IPS DF 6.9 (cell line): Measurements from ENCODE around the gene ZNF540.
"Not testable (repeated sequence)": the region's sequence is repeated elsewhere in the genome, so short reads cannot be mapped to it uniquely, and the experiment has no call there.

Source experiments
- DNase-seq: peaks from one replicate; pipeline ENCODE4 v3.0.0-alpha.2; 2013; ENCODE audit warnings: low read depth, low spot score
- H3K27ac ChIP-seq: one replicate; pipeline ENCODE4 v1.5.1; 2013; ENCODE audit warnings: low read length, control low read depth
- H3K27me3 ChIP-seq: 2 replicates; pipeline ENCODE4 v1.6.1; 2013; ENCODE audit warnings: mild to moderate bottlenecking, low read length; ENCODE audit not compliant: control insufficient read depth, insufficient read depth
- H3K36me3 ChIP-seq: 2 replicates; pipeline ENCODE4 v1.6.1; 2013; ENCODE audit warnings: low read length; ENCODE audit not compliant: control insufficient read depth, insufficient read depth
- H3K4me1 ChIP-seq: 2 replicates; pipeline ENCODE4 v1.6.1; 2013; ENCODE audit warnings: low read length; ENCODE audit not compliant: control insufficient read depth, insufficient read depth
- H3K4me3 ChIP-seq: 2 replicates; pipeline ENCODE4 v1.5.1; 2013; ENCODE audit warnings: mild to moderate bottlenecking, low read length
- H3K9me3 ChIP-seq: 2 replicates; pipeline ENCODE4 v1.6.1; 2013; ENCODE audit warnings: low read length, inconsistent platforms; ENCODE audit not compliant: control insufficient read depth, insufficient read depth
- WGBS: extraction: QIAGEN DNeasy Blood & Tissue Kit; methylation state at CpG from one replicate; pipeline ENCODE4 v1.1.7; 2013; ENCODE audit warnings: mixed read lengths, missing lambda C conversion rate; ENCODE audit not compliant: insufficient read length, insufficient coverage; 5-methylcytosine and 5-hydroxymethylcytosine counted together

Gene ZNF540

DNA sequence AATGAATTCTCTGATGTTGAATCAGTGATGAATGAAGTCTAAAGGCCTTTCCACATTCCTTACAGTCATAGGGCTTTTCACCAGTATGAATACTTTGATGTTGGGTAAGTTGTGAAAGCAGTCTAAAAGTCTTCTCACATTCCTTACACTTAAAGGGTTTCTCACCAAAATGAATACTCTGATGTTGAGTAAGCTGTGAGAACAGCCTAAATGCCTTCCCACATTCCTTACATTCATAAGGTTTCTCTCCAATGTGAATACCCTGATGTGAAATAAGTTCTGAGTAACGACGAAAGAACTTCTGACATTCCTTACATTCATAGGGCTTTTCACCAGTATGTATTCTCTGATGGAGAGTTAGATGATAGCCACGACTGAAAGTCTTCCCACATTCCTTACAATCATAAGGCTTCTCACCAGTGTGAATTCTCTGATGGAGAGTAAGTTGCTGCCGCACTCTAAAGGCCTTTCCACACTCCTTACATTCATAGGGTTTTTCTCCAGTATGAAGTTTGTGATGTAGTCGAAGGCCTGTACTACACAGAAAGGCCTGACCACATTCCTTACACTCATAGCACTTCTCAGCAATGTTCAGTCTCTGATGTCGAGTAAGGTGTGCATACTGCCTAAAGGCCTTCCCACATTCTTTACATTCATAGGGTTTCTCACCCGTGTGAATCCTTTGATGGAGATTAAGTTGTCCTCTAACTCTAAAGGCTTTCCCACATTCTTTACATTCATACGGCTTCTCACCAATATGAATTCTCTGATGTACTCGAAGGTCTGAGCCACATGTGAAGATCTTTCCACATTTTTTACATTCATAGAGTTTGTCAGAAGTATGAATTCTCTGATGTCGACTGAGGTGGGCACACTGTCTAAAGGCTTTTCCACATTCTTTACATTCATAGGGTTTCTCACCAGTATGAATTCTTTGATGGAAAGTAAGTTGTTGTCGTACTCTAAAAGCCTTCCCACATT is 40.7 kb downstream of the ZNF540 start:
- no CpG with 5 or more reads among the region's 11 CpGs for WGBS
- H3K9me3 ChIP-seq: no peaks in the 10 kb centered on the region; the same call in 1 of the 2 replicates

DNA sequence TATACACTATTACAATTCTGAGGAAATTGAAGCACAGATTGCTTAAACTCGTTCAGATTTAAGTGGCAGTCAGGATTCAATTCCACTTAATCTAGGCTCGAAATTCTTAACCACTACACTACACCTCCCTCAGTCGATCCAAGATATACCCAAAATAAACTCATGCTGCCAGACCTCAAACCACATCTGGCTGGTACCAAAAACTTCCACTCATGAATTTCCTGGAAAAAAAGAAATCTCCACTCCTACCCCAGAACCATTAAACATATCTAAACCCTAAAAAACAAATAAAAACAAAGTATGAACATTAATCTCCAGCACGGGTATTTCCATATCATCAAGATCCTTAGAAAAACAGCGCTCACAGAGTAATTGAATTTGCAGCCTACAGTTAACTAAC is 59.4 kb downstream of the ZNF540 start:
- Histone ChIP-seq H3K27me3 (no peaks in the 10 kb centered on the region), H3K4me3 (no peak overlapping the region; the same call in 1 of the 2 replicates), H3K9me3 (no peaks in the 10 kb centered on the region), H3K36me3 (no peaks in the 10 kb centered on the region), H3K4me1 (no peaks in the 10 kb centered on the region), H3K27ac (no peak overlapping the region)
- no peak for DNase-seq
- WGBS: 100% methylated on average over 1 of the region's 5 CpGs

More for the DNA sequence above, 40.7 kb downstream of the ZNF540 start:
- H3K36me3 ChIP-seq: peaks cover 2% of the 10 kb centered on the region; the same call in 1 of the 2 replicates
- no peaks in the 10 kb centered on the region for H3K27me3 ChIP-seq
- no peak for DNase-seq
- no peak overlapping the region for H3K4me3 ChIP-seq
- H3K4me1 ChIP-seq: no peaks in the 10 kb centered on the region
- H3K27ac ChIP-seq: no peak overlapping the region

DNA sequence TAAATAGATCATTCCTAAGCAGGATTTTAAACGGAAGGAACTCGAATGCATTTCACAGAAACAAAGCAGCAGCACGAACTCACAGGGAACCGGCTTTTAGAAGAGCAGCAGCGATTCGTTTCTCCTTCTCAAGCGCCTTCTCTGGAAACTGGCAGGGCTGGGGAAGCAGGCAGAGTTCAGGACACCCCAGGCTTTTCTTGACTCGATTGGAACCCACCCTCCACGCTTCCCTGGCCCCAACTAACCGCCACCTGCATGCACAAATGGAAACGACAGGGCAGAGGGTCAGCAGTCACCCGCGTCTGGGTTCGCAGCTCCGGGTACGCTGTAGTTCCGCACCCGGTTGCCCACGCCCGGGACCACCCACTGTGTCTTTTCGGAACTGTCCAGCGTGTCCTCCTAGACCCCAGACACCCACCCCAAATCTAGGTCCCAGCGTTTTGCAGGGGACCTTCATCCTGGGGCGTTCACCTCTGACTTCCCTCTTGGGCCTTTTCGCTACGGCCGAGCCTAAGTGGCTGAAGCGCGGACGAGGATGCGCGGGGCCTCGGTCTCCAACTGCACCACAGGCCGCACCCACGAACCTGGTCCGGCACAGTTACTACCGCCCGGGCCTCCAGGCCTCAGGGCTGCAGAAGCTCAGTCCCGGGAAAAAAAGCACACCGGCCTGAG is 60.1 kb downstream of the ZNF540 start:
- DNase-seq: no peak
- WGBS: no CpG with 5 or more reads among the region's 40 CpGs
- H3K27ac ChIP-seq: no peak overlapping the region

DNA sequence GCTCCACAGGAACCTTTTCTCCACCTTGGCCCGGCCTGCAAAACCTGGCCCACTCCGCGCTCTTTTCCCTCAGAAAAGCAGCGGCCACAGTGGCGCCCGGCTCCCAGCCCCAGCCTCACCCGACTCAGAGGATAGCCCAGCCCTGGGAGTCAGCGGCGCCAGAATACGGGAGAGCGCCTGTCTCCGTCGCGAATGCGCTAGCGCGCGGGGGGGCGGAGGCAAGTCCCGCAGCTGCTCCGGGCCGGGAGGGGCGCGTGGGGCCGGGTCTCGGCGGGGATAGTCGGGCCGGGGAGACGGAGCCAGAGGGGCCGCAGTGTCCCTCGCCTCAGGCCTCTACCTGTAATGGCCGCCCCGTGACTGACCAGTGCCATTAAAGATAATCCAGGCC is 60.6 kb downstream of the ZNF540 start, which contains the start of gene ZFP30:
ZFP30 (minus strand) TSS at position 165 of the 388 bp plus-strand sequence. CDS start 7,643 bp downstream, outside the sequence.
- no peaks in the 10 kb centered on the region for H3K9me3 ChIP-seq
- WGBS: no CpG with 5 or more reads among the region's 34 CpGs
- no peaks in the 10 kb centered on the region for H3K36me3 ChIP-seq
- no peaks in the 10 kb centered on the region for H3K27me3 ChIP-seq
- H3K4me3 ChIP-seq: peak within 1 kb of the TSS; percentile 56; the same call in 1 of the 2 replicates
- no peak for DNase-seq
- H3K27ac ChIP-seq: no peak within 1 kb of the TSS
- H3K4me1 ChIP-seq: no peaks in the 10 kb centered on the region

More for the DNA sequence above, 60.1 kb downstream of the ZNF540 start:
- Histone ChIP-seq H3K27me3 (no peaks in the 10 kb centered on the region), H3K4me1 (no peaks in the 10 kb centered on the region), H3K9me3 (no peaks in the 10 kb centered on the region), H3K36me3 (no peaks in the 10 kb centered on the region), H3K4me3 (peak overlapping the region; percentile 56; the same call in 1 of the 2 replicates)

DNA sequence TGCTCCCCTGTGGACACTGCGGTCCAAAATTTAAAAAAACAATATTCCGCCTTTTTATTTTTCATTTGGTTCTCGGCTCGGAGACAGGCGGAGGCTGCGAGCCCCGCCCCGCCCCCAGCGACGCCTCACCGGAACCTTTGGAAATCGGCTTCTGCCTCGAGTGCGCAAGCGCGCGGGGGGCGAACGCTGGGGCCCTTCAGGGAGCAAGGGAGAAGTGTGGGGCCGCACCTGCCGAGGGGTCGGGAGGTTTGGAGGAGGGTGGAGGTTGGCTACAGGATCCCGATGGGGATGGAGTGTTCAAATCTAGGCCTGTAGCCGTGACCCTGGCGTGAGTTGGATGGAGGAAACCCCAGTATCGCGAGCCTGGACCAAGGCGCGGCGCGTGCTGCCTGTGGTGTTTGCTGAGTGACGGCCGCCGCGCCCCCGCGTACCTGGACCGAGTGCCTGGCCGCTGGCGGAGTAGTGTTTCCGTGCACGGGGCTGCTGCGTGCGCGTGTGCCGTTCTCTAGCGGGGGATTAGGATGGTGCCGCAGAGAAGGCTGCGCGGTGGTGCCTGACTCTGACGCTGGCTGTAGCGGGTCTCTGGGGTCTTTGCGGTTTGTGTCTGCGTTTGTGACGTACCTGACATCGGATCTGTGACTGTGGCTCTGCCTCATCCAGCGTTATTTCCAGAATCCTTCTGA is 61.2 kb downstream of the ZNF540 start:
- Histone ChIP-seq H3K27me3 (no peaks in the 10 kb centered on the region), H3K27ac (no peak overlapping the region)
- no CpG with 5 or more reads among the region's 57 CpGs for WGBS

DNA sequence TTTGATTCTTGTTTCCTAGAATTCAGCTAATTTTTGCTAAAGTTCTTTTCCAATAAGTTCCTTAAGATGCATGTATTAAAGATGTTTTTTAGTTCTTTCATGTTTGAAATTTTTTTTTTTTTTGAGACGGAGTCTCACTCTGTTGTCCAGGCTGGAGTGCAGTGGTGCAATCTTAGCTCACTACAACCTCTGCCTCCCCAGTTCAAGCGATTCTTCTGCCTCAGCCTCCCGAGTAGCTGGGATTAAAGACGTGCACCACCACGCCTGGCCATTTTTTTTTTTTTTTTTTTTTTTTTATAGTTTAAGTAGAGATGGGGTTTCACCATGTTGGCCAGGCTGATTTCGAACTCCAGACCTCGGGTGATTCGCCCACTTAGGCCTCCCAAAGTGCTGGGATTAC is 62.5 kb downstream of the ZNF540 start:
- H3K36me3 ChIP-seq, H3K27me3 ChIP-seq, H3K4me1 ChIP-seq, H3K27ac ChIP-seq, DNase-seq, H3K4me3 ChIP-seq, H3K9me3 ChIP-seq: not testable (repeated sequence)
- WGBS: no CpG with 5 or more reads among the region's 8 CpGs

More for the DNA sequence above, 61.2 kb downstream of the ZNF540 start:
- peak overlapping the region; percentile 56; the same call in 1 of the 2 replicates for H3K4me3 ChIP-seq
- no peaks in the 10 kb centered on the region for H3K9me3 ChIP-seq
- DNase-seq: peak; percentile 37
- no peaks in the 10 kb centered on the region for H3K4me1 ChIP-seq
- no peaks in the 10 kb centered on the region for H3K36me3 ChIP-seq
